Germinal center (tissue), 1 donor: ENCODE data around the gene KCNG2.

ENCODE experiments used
- DNase-seq: peaks from one replicate; pipeline ENCODE4 v3.0.0; 2012; ENCODE audit warnings: mixed read lengths, low spot score

The KCNG2 gene

GRCh38 chr18:79769698-79770500 is 27.8 kb upstream of the KCNG2 start:
- DNase-seq = no peak

GRCh38 chr18:79770501-79770815 is 27.3 kb upstream of the KCNG2 start:
- DNase-seq = no peak

GRCh38 chr18:79770826-79771225 is 26.9 kb upstream of the KCNG2 start:
- no peak for DNase-seq

- no peak for DNase-seq
These were observed 26.2 kb upstream of the KCNG2 start for GRCh38 chr18:79771446-79772107.

GRCh38 chr18:79772108-79772864 is 25.5 kb upstream of the KCNG2 start:
- DNase-seq = no peak

- DNase-seq = no peak
These were observed 24.7 kb upstream of the KCNG2 start for GRCh38 chr18:79772865-79773696.

GRCh38 chr18:79774111-79774510 is 23.6 kb upstream of the KCNG2 start:
- no peak for DNase-seq

DNA sequence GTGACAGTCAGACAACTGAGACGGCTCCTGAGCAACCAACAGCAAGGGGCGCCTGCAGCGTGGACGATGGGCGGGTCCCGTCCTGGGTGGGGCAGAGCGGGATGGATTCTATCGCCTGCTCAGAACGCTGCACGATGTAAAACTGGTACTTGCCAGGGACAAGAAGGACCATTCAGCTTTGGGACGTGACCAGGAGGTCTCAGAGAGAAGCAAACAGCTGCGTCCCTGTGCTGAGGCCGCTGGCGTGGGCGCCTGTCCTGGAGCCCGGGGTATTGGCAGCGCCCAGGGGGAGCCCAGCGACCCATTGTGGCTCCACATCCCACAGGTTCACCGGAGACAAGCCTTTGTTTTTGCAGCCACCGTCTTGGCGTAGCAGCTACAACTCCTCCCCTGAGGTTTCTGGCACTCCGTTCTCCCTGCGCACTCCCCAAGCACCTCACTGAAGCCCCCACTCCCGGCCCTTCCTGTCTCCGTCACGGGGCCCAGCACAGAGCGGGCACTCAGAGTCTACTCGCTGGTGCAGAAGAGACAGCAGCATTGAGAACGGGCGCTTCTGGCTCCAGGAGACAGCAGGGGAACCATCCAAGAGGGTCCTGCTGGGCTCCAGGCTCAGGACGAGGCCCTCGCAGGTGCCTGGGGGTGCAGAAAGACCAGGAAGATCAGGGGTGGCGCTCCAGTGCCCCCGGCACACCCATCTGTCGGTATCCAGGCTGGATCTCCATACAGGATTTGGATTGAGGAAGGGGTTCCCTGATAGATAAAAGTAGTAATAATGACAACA is 22.1 kb upstream of the KCNG2 start:
- DNase-seq = no peak

DNA sequence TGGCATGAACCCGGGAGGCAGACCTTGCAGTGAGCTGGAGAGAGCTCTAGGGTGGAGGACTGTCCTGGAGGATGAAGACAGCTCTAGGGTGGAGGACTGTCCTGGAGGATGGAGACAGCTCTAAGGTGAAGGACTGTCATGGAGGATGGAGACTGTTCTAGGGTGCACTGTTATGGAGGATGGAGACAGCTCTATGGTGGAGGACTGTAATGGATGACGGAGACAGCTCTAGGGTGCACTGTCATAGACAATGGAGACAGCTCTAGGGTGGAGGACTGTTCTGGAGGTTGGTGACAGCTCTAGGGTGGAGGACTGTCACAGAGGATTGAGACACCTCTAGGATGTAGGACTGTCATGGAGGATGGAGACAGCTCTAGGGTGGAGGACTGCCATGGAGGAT is 21.1 kb upstream of the KCNG2 start:
- DNase-seq = no peak

- DNase-seq = no peak
These were observed 19.4 kb upstream of the KCNG2 start for GRCh38 chr18:79778291-79778791.

DNA sequence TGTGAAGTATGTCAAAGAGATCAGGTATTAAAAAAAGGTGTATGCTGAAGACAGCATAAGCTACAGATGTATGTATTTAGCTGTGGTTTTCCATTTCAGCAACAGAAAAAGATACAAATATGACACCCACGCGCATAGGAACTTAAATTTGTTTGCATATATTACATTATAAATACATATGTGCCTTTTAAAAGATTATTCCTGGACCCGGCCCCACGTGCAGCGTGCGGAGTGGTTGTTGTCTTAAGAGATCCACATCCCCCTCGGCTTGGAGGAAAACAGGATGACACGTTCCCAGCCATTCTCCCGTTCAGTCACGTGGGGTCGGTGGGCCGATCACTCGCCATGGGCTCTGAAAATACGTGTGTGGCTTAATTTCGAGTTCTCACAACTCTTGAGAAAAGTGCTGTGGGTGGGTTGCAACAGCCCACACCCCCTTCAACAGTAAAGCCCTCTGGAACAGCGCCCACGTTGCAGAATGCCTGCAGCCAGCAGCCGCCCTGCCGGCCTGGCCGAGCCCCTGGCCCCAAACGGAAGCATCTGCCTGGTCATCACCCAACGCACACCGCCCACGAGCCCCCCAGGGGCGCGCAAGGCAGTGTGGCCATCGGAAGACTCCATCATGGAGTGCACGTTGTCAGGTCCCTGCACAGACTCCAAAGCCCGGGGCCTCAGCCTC is 18.6 kb upstream of the KCNG2 start:
- DNase-seq = no peak

- no peak for DNase-seq
These were observed 18.0 kb upstream of the KCNG2 start for GRCh38 chr18:79779700-79780190.

GRCh38 chr18:79780547-79780946 is 17.2 kb upstream of the KCNG2 start:
- no peak for DNase-seq

DNA sequence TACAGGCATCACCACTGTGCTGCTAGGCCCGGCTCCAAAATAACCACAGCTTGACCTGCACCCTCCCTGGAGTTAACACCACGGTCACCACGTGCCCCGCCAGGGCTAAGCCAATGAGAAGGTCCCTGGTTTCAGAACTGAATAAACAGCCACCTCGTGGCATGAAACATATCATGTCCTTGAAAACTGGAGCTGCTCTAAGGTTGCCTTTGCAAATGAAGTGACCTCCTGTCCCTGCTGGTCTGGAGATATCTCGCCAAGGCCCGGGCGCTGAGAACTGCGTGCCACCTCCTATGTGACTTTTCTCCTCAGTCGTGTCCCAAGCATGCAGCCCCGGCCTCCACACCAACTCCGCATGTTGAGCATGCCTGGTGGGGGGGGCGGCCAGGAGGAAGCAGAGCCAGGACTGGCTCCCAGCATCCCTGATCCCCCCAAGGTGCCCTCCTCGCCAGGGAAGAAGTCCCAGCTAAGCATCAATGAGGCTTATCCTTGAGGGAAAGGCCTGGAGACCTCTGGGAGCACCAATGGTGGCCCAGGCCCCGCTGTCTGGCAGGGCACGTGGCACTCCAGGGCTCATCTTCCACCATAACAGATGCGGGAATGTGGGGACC is 16.3 kb upstream of the KCNG2 start:
- no peak for DNase-seq

DNA sequence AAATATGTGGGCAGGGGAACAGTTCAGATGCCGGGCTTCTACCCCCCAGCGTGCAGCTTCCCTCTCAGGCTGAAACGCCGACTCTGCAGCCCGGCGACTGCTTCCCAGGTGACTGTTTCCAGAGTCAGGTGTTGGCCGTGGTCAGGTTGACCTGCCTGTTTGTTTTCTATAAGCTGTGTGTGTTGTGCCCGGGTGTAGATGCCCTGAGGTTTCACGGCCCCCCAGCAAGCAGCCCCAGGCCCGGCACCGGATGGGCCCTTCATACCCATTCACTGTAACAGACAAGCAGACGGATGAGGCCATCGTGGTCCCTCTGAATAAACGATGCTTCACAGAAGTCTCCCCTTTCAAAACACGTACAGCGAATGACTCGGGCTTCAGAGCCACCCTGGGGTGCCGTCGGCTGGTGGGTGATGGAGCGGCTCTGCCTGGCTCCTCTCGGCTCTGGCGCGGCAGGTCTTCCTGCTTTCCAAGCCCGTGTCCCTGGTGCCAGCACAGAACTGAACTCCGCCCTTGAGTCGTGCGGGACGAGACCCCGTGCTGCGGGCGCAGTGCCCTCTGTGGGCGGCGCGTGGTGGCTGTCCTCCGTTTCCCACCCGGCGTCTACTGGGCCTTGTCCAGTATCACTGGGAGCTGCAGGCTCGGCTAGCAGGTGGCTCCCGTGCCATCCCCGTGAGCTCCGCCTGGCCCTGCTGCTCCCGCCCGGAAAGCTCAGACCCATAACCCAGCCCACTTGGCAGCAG is 15.0 kb upstream of the KCNG2 start:
- no peak for DNase-seq

DNA sequence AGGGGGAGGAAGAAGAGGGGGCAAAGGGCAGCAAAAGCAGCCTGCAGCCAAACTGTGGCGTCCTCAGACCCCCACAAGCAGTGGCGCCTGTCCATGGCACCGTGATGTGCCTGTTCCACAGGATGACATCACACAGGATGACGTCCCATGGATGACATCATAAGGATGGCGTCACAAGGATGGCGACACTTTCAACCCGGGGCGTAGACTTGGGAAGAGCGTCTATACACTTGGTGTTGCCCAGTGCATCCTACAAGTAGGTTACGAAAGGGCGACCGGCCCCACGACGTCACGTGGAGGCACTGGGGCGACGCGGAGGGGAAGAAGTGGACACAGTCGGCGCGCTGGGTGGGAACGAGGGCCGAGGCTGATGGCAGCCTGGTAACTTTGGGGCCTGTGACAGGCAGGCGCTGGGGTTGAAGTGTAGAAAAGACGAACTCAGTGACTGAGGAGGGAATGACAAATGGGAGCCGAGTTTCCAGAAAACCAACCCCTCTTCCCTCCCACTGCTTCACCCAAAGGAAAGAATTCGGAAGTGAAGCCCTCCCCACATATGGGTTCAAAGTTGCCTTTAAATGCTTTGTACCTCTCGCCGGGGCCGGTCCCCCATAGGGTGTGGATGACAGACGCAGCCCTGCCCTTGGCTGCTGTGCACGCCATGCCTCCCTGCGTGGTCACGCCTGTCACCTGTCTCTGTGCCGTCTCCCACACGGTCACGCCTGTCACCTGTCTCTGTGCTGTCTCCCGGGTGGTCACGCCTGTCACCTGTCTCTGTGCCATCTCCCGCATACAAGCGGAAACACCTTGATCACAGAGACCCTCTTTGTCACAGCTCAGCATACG is 13.4 kb upstream of the KCNG2 start:
- no peak for DNase-seq

DNA sequence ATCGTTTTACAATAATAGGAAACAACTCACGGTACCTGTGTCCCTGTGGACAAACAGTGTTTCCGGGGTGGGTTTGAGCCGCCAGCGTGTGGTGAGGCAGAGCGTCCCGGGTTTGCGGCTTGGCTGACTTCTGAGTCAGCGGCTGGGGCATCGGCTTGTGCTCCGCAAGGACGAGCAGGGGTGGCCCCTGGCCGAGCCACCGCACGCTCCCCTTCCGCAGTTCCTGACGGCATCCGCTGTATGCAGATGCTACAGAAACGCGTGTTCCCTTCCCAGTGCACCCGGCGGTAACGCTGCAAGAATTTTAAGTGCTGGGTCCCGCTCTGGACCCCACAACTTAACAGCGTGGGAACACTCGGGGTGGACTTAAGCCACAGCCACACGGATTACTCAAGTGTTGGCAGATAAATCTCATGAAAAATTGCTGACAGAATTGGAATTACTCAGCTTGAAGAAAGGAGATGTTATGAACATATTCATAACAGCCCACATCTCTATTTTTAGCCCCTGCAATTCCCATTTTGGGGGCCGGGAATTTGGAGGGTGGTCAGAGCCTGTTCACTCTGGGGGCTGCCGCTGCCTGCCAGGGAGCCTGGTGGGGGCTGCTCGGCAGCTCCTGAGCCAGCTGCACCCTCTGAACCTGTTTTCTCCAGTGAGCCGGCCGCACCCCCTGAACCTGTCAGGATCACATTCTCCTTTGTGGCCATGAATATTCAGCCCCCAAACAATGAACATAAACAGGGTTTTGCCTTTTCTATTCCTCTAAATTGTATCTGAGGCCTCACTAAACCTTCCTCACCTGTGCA is 12.6 kb upstream of the KCNG2 start:
- no peak for DNase-seq

DNA sequence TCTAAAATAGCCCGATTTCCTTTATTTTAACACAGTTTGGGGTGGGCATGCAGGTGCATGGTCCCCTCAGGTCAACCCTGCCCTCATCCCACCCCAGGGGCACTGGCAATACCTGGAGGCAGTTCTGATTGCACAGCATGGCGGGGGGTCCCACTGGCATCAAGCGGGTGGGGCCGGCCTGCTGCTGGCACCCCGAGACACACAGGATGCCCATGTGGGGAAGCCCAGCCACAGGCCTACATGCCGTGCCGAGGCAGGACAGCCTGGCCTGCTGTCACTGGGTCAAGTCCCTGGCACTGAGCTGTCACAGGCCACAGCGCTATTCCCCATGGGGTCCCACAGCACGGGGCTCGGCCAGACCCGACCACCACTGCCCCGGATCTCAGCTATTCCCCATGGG is 11.9 kb upstream of the KCNG2 start:
- DNase-seq = no peak
